ENCODE results near the gene VANGL2. TPM values are rescaled to one million over a fixed set of nuclear protein-coding genes. Genes with fewer than 3 reads are reported as not detected.

Gene VANGL2
- total RNA-seq, 1 donor from 2014 or later = 59.5 TPM

- DNase-seq (ENCODE audit: low spot score in 2 of 2, unreplicated experiment in 2 of 2) = no peak
- H3K4me1 Mint-ChIP-seq = no peaks in the 10 kb centered on the region
- no peaks in the 10 kb centered on the region for H3K36me3 Mint-ChIP-seq
- H3K4me3 Mint-ChIP-seq = no peak overlapping the region
- H3K27me3 Mint-ChIP-seq (ENCODE audit: low read depth) = peaks cover 3% of the 10 kb centered on the region
- no peak overlapping the region for H3K27ac Mint-ChIP-seq
- peaks cover 8% of the 10 kb centered on the region for H3K9me3 Mint-ChIP-seq
- no peak for TF ChIP-seq CTCF (IDR thresholded peaks at IDR 0.05; ENCODE audit: unreplicated experiment)
These were observed 37.3 kb downstream of the VANGL2 start for GRCh38 chr1:160437432-160438316.

GRCh38 chr1:160438317-160438918 is 38.1 kb downstream of the VANGL2 start:
- Mint-ChIP-seq H3K4me1 (no peaks in the 10 kb centered on the region), H3K27ac (no peak overlapping the region), H3K9me3 (peaks cover 8% of the 10 kb centered on the region), H3K4me3 (no peak overlapping the region), H3K27me3 (ENCODE audit: low read depth) (peaks cover 3% of the 10 kb centered on the region), H3K36me3 (no peaks in the 10 kb centered on the region)
- no peak for TF ChIP-seq CTCF (IDR thresholded peaks at IDR 0.05; ENCODE audit: unreplicated experiment)
- no peak for DNase-seq (ENCODE audit: low spot score in 2 of 2, unreplicated experiment in 2 of 2)

- Mint-ChIP-seq H3K27ac (no peak overlapping the region), H3K27me3 (ENCODE audit: low read depth) (peaks cover 3% of the 10 kb centered on the region)
These were observed 38.6 kb downstream of the VANGL2 start for GRCh38 chr1:160438935-160439334.

GRCh38 chr1:160439718-160440117 is 39.4 kb downstream of the VANGL2 start:
- no peak overlapping the region for H3K4me3 Mint-ChIP-seq
- peaks cover 3% of the 10 kb centered on the region for H3K27me3 Mint-ChIP-seq (ENCODE audit: low read depth)
- no peak for DNase-seq (ENCODE audit: low spot score in 2 of 2, unreplicated experiment in 2 of 2)
- no peaks in the 10 kb centered on the region for H3K36me3 Mint-ChIP-seq
- no peaks in the 10 kb centered on the region for H3K4me1 Mint-ChIP-seq
- TF ChIP-seq CTCF (IDR thresholded peaks at IDR 0.05; ENCODE audit: unreplicated experiment) = no peak
- peaks cover 3% of the 10 kb centered on the region for H3K9me3 Mint-ChIP-seq
- H3K27ac Mint-ChIP-seq = no peak overlapping the region

More at GRCh38 chr1:160438935-160439334, 38.6 kb downstream of the VANGL2 start:
- no peak for DNase-seq (ENCODE audit: low spot score in 2 of 2, unreplicated experiment in 2 of 2)
- Mint-ChIP-seq H3K4me1 (no peaks in the 10 kb centered on the region), H3K4me3 (no peak overlapping the region), H3K9me3 (peaks cover 8% of the 10 kb centered on the region), H3K36me3 (no peaks in the 10 kb centered on the region)
- no peak for TF ChIP-seq CTCF (IDR thresholded peaks at IDR 0.05; ENCODE audit: unreplicated experiment)

- H3K27me3 Mint-ChIP-seq (ENCODE audit: low read depth) = no peaks in the 10 kb centered on the region
- H3K27ac Mint-ChIP-seq = no peak overlapping the region
- H3K36me3 Mint-ChIP-seq = no peaks in the 10 kb centered on the region
- no peak for DNase-seq (ENCODE audit: low spot score in 2 of 2, unreplicated experiment in 2 of 2)
- H3K4me3 Mint-ChIP-seq = no peak overlapping the region
- H3K4me1 Mint-ChIP-seq = no peaks in the 10 kb centered on the region
- no peaks in the 10 kb centered on the region for H3K9me3 Mint-ChIP-seq
- no peak for TF ChIP-seq CTCF (IDR thresholded peaks at IDR 0.05; ENCODE audit: unreplicated experiment)
These were observed 46.7 kb downstream of the VANGL2 start for GRCh38 chr1:160446945-160447600.
